Iris pigment epithelial cell (primary cell): ENCODE results near the gene ELP1.
"Not testable (repeated sequence)": the region's sequence is repeated elsewhere in the genome, so short reads cannot be mapped to it uniquely, and the experiment has no call there.

Experiments used
- DNase-seq: peaks from one replicate; pipeline ENCODE4 v3.0.0-alpha.2; 2011; ENCODE audit warnings: low read depth

ELP1 gene

DNA sequence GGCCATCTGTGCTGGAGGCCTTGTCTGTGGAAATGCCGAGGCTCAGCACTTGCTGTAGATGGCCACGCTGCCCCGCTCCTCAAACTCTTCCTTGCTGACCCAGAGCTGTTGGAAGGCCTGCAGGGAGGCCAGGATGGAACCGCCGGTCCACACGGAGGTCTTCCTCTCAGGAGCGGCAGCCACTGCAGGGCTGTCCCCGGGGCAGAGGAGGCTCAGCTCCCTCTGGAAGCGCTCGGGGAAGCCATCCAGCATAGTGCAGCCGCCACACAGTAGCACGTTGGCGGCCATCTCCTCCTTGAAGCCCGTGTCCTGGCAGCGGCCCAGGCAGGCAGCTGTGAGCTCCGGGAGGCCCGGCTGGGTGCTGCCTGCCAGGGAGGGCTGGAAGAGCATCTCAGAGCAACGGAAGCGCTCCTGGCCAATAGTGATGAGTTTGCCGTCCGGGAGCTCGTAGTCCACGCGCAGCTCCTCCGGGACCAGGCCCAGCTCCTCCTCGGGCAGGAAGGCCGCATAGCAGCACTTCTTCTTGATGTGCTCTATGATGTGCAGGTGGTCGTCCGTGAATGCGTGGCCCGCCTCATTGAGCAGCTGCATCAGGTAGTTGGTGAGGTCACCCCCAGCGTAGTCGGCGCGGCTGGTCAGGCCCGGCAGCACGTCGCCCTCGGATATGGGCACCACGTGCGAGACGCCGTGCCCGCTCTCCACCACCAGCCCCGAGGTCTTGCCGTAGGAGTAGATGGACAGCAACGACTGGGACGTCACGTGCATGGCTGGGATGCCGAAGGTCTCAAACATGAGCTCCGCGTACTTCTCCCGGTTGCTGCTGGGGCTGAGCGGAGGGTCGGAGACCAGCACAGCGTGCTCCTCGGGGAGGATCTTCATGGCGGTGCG, 79.0 kb downstream of the ELP1 start:
- DNase-seq: no peak

DNA sequence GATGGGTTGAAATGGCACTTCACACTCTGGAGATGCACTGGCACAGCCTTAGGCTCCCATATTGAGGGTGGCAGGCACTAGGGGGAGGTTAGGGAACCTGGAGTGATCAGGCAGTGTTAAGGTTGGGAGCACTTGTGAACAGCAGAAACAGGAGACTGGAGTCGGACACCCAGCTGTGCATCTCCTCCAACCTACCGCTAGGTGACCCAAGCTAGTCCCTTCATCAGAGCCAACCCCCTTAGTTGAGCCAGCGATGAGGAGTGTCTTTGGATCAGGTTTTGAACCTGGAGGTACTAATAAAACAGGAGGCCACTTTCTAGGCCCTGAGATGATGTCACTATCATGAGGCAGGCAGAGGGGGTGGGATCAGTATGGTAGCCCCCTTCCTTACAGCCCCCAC, 79.8 kb downstream of the ELP1 start:
- no peak for DNase-seq

DNA sequence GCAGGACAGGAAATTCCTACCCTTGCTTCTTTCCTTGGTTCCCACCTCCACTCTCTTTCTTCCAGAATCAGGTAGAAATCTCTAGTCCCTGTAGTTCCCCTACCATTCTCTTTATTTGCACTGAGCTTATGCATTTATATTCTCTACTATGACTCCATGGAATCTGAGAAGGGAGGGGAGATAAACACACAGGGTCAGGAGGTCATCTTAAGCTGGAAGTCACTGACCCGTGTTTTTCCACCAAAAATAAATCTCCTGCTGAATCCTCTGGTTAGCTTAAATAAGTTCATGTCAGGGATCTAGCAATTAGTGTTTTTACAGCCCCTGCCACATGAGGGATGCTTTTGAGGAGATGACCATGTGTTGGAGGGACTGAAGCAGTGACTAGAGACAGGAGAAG, 81.8 kb downstream of the ELP1 start:
- DNase-seq: no peak

DNA sequence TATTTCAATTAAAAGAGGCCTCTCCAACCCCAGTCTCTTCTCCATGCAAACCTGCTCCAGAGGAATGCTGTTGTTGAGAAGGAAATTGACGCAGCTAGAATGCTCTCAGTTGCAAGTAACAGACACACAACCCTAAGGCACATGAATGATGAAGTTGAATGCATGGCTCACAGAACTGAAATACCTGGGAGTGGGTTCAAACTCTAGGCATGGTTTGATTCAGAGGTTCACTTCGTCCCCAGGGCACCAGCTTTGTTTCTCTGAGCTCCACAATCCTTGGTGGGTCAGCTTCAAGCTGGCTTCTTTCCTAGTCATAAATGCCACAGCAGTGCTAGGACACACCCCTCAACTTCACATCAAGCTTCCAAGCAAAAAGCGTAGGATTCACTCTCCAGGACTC, 82.8 kb downstream of the ELP1 start:
- DNase-seq: no peak

DNA sequence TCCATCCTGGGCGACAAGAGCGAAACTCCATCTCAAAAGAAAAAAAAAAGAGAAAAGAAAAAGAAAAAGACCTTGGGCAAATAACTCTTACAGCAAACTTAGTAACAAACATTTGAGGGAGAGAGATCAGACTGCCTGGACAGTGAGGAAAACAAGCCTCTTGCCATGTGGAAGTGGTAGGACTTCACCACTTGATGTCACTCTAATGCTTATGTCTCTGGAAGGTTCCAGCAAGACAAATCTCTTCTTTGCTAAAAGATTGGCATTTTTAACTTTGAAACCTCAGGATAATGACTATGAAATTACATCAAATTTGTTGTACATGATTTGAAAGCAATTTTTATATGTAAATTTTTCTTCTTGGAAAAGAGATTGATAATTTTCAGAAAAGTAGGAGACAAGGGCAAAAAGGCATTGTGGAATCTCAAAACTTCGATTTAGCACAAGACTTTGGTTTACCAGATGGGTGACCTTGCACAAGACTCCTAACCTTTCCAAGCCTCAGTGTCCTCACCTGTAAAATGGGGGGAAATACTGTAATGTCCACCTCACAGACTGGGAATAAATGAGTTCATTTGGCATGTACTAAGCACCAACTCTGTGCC, 83.5 kb downstream of the ELP1 start:
- peak; percentile 58 for DNase-seq

DNA sequence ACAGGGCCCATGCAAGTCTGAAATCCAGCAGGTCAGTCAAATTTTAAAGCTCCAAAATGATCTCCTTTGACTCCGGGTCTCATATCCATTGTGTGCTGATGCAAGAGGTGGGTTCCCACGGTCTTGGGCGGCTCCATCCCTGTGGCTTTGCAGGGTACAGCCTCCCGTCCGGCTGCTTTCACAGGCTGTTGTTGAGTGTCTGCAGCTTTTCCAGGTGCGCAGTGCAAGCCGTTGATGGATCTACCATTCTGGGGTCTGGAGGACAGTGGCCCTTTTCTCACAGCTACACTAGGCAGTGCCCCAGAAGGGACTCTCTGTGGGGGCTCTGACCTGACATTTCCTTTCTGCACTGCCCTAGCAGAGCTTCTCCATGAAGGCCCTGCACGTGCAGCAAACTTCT, 85.6 kb downstream of the ELP1 start:
- not testable (repeated sequence) for DNase-seq

DNA sequence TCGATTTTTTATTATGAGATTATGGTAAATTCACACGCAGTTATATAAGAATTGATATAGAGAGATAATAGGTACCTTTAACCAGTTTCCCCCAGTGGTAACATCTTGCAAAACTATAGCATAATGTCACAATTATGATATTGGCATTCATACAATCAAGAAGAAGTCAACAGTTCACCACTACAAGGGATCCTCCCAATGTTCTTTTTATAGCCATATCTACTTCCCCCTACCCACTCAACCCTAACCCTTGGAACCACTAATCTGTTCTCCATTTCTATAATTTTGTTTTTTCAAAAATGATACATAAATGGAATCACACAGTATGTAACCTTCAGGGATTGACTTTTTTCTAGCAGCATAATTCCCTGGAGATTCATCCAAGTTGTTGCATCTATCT, 88.0 kb downstream of the ELP1 start:
- no peak for DNase-seq

DNA sequence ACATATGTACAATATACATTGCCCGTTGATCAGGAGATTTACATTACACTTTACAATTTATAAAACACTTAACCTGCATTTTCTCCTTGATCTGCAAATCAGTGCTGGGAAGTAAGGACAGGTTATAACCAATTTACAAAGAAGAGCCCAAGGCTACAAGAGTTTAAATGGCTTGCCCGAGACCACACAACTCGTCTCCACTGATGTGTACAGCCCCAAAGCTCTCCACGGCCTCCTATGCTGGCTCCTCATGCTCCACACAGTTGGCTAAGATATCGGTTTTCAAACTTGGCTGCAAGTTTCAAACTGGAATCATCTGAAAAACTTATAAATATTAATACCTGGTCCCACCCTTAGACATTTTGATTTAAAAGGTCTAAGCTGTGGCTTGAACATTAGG, 88.4 kb downstream of the ELP1 start:
- no peak for DNase-seq

DNA sequence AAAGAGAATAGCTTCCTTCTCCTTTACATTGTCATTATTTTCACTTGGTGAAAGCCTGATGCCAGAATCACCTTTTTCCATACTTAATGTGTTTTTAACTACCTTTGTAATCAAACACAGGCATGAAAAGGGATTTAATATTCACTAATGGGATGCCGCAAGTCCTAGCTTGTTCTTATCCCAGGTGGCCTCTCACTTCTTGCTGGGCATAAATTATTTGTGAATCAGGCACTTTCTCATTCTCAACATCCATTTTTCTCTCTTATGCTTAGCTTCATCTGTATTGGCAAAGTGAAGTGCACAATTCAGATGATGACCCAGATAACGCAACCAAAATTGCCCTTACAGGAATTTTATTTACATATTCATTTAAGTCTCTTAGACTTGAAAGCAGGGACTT, 89.1 kb downstream of the ELP1 start:
- DNase-seq: no peak

DNA sequence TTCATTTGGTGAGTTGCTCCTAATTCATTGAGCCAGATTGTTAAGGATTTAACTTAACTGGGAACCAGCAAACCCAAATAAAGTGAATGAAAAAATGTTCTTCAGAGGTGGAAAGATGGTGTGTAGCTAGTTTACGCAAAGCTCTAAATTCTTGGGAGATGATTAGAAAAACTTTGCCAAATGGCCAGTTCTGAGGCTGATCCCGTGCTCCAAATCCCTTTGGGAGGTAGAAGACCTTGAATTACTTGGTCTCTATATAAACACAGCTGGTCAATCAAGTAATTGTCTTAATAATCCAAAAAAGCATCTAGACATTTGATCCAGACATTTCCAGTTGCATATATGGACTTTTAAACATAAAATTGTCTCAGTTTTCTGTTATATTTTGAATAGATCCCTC, 89.5 kb downstream of the ELP1 start:
- DNase-seq: no peak

DNA sequence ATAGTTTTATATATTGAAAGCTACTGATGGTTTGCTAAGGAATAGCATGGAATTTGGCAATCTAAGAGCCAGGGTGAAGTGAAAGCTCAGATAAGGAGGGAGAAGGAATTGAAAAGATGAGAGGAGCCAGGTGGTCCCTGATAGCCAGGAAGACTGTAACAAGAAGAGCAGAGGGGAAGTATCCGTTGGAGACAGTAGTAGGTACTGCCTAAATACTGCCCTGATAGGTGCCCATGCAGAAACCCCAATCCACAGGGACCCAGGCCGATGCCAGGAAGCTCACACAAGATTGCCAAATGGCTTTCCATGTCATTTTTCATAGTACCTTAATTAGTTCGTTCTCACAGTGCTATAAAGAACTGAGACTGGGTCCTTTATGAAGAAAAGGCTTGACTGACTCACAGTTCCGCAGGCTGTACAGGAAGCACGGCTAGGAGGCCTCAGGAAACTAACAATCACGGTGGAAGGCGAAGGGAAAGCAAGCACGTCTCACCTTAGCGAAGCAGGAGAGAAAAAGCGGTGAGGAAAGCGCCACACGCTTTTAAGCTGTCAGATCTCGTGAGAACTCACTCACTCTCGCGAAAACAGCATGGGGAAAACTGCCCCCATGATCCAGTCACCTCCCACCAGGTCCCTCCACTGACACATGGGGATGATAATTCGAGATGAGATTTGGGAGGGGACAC, 91.2 kb downstream of the ELP1 start:
- DNase-seq: no peak

DNA sequence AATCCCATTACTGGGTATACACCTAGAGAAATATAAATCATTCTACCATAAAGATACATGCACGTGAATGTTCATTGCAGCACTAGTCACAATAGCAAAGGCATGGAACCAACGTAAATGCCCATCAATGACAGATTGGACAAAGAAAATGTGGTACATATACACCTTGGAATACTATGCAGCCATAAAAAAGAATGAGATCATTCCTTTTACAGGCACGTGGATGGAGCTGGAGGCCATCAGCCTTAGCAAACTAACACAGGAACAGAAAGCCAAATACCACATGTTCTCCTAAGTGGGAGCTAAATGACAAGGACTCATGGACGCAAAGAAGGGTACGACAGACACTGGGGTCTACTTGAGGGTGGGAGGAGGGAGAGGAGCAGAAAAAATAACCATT, 94.4 kb downstream of the ELP1 start:
- not testable (repeated sequence) for DNase-seq

DNA sequence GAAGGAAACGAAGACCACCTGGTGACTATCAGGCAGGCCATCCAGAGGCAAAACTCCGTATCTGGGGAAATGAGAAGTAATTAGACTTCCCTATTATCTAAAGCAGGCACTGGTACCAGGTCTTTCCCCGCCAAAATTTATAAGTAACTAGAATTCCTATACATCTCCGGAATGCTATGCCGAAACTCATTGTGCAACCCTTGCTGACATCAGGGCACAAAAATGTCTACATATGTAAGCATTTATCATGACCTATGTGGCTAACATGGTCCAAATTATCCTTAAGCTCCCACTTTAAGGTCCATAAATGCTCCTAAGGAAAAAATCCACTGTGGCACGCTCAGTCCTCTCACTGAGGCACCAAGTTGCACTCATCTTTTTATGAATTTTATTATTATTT, 95.9 kb downstream of the ELP1 start:
- peak; percentile 56 for DNase-seq

DNA sequence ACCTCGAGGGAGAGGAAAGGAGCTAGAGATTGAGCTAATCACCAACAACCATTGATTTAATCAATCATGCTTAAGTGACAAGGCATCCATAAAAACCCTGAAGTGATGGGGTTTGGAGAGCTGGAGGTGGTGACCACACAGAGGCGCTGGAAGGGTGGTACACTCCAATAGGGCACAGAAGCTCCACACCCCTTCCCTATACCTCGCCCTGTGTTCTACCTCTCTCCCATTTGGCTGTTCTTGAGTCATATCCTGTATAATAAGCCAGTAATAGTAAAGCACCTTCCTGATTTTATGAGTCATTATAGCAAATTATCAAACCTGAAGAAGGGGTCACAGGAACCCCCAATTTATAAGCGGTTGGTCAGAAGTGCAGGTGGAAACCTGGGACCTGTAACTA, 96.4 kb downstream of the ELP1 start:
- no peak for DNase-seq

DNA sequence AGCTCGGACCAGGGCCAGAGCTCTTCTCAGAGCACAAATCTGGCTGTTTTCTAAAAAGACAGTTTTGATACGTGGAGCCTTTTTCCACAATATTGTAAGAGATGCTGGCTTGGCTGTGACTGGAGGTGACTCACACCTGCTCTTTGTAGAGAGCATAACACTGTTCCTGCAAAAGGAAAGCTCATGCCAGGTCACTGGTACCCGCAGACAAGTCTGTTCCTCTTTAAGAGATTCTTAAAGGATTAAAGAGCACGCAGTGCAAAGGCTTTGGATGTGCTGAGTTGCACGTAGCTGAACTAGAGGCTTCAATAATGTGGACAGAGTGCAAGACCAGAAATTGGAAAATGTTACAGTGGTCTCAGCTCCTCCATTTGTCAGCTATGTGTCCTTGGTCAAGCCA, 97.1 kb downstream of the ELP1 start:
- peak; percentile 50 for DNase-seq

DNA sequence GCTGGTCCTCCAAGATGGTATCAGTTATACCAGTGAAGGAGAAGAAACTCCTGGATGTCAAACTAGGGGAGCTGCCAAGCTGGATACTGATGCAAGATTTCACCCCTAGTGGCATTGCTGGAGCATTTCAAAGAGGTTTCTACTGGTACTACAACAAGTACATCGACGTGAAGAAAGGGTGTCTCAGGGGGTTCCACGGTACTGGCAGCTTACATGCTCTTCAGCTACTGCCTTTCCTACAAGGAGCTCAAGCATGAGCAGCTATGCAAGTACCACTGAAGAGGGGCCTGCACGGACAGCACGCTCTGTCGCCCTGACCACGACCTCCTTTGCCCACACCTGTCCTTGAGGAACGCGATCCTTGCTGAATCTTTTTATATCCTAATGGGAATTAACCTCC, 97.6 kb downstream of the ELP1 start:
- no peak for DNase-seq

DNA sequence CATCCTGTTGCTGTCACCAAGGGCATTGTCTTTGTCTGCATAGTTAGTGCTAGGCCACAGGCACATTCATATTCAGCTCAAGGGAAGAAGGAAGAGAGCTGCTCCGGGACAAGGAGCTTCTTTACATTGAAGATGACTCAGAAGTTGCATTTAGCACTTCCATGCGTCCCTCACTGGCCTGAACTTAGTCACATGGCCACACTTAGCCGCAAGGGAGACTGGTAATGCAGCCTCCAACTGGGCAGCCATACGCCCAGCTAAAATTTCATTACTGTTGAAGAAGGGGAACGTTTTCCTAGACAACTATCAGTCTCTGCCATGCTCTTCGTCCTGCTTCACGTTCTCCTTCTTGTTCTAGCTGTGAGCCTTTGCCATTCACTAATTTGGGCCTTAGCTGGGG, 98.1 kb downstream of the ELP1 start:
- DNase-seq: peak; percentile 12

DNA sequence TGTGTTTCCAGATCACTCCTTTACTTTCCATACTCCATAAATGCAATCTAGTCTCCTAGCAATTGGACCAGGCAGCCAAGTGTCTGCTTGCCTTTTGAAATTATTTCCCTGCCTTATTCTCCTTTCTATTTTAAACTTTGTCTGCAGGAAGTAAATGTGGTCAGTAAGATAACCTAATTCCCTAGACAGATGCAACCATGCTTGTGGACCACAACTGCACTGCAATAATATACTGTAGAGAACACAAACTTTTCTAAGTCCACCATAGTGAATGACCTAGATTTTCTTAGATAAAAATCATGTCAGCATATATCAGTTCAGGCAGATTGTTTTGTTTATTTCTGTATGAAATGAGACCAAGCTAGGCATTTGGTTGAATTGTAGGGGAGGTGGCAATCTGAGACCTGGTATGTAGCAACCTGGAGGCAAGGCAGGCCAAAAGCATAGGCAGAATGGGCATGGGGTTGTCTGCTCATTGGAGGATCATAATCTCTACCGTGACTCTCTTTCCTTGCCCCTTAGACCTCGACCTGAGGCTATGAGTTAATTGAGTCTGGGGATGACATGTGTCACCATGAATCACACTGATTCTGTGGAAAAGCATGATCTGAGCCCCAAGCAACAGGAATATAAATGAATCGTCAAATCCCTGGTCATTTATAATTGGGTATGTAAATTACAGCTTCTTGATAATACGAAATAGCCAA, 98.8 kb downstream of the ELP1 start:
- DNase-seq: peak; percentile 27

DNA sequence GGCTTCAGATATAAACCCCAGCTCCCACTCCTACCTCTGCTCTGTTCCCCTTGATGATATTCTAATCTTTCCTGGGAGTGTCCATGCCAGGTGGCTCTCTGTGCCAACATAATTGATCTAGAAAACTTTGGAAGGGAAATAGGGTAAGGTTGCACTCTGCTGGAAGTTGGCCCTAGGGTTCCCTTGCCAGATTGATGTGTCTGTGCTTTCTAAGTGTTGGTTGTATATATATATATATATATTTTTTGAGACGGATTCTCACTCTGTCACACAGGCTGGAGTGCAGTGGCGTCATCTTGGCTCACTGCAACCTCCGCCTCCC, 101.8 kb downstream of the ELP1 start:
- DNase-seq: no peak

DNA sequence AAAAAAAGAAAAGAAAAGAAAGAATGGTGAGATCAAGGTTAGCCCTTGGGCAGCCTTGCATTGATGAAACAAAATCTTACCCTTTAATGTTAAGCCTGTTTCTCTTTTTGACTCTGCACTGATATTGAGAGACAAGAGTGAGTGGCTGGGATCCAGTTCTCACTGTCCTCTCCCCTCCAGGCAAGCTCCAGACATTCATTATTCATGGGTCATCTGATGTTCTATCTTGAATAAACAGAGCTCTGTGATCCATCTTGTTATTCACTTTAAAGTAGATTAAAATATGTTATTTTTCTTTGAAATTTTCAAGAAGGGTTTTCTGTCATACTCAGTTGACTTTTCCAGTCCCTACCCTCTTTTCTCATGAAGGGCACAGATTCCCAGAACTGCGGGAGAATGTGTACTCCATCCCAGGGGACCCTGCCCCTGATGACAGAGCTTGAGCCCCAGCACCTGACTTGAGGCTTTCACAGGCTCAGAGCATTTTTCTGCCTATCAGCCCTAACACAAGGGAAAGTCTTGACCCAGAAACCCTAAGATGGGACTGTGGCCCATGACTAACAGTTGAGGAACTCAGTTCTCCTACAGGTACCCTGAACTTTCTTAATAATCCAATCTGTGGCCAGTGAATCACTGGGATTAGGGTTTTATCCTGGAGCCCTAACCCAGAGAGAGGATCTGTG, 102.3 kb downstream of the ELP1 start:
- peak; percentile 50 for DNase-seq

DNA sequence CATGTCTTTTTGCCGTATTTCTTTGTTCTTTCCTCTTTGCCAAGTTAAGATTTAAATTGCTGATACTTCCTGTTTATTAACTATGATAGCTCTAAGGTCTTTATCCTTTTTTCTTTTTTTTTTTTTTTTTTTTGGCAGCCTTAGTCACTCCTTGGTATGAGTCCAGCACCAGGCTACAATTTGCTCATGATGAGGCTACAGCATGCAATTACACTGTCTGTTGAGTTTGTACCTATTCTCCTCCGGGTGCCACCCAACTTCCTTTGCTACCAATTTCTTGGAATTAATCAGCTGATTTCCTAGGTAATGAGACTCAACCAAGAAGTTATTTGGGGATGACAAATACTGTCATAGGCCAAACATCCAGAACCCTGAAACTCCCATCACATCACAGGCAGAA, 103.7 kb downstream of the ELP1 start:
- peak; percentile 42 for DNase-seq

DNA sequence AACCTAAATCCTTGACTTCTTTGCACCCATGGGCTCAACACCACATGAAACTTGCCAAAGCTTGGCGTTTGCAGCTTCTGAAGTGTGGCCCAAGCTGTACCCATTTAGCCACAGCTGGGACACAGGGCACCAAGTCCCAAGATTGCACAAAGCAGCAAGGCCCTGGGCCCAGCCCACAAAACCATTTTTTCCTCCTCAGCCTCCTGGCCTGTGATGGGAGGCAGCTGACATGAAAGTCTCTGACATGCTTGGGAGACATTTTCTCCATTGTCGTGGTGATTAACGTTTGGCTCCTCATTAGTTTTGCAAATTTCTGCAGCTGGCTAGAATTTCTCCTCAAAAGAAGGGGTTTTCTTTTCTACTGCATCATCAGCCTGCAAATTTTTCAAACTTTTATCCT, 110.1 kb downstream of the ELP1 start:
- DNase-seq: no peak
